ENCODE results near the gene EHMT1. TPM values are rescaled to one million over a fixed set of nuclear protein-coding genes. Genes with fewer than 3 reads are reported as not detected.

Gene EHMT1
- total and polyA plus RNA-seq, 2 of the 13 experiments (the other 11 are each of a cell fraction or from before 2014, with no cell fraction given) = 23.0 to 27.1 TPM

- no peak for TF ChIP-seq GMEB2 (CRISPR knock-in tag; IDR thresholded peaks at IDR 0.05; ENCODE audit: low read depth)
- no peak for TF ChIP-seq ATF7 (IDR thresholded peaks at IDR 0.05)
- no peak for TF ChIP-seq ATF7 (CRISPR knock-in tag; IDR thresholded peaks at IDR 0.05)
- TF ChIP-seq KMT2B (CRISPR knock-in tag; IDR thresholded peaks at IDR 0.05) = no peak
- no peak for TF ChIP-seq CC2D1A (CRISPR knock-in tag; IDR thresholded peaks at IDR 0.05)
- no peak for TF ChIP-seq ZNF264 (CRISPR knock-in tag; IDR thresholded peaks at IDR 0.05)
- TF ChIP-seq ZNF615 (CRISPR knock-in tag; IDR thresholded peaks at IDR 0.05; ENCODE audit: borderline replicate concordance) = no peak
- TF ChIP-seq, protein P1, sequence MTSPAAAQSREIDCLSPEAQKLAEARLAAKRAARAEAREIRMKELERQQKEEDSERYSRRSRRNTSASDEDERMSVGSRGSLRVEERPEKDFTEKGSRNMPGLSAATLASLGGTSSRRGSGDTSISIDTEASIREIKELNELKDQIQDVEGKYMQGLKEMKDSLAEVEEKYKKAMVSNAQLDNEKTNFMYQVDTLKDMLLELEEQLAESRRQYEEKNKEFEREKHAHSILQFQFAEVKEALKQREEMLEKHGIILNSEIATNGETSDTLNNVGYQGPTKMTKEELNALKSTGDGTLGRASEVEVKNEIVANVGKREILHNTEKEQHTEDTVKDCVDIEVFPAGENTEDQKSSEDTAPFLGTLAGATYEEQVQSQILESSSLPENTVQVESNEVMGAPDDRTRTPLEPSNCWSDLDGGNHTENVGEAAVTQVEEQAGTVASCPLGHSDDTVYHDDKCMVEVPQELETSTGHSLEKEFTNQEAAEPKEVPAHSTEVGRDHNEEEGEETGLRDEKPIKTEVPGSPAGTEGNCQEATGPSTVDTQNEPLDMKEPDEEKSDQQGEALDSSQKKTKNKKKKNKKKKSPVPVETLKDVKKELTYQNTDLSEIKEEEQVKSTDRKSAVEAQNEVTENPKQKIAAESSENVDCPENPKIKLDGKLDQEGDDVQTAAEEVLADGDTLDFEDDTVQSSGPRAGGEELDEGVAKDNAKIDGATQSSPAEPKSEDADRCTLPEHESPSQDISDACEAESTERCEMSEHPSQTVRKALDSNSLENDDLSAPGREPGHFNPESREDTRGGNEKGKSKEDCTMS (CRISPR knock-in tag; conservative IDR thresholded peaks at IDR 0.05) = no peak
- TF ChIP-seq, protein P2, sequence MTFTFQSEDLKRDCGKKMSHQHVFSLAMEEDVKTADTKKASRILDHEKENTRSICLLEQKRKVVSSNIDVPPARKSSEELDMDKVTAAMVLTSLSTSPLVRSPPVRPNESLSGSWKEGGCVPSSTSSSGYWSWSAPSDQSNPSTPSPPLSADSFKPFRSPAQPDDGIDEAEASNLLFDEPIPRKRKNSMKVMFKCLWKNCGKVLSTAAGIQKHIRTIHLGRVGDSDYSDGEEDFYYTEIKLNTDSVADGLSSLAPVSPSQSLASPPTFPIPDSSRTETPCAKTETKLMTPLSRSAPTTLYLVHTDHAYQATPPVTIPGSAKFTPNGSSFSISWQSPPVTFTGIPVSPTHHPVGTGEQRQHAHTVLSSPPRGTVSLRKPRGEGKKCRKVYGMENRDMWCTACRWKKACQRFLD (CRISPR knock-in tag; IDR thresholded peaks at IDR 0.05; ENCODE audit: borderline replicate concordance) = no peak
- TF ChIP-seq ZNF337 (CRISPR knock-in tag; IDR thresholded peaks at IDR 0.05; ENCODE audit: borderline replicate concordance, low read depth) = no peak
- no peak for TF ChIP-seq ONECUT2 (CRISPR knock-in tag; IDR thresholded peaks at IDR 0.05)
- TF ChIP-seq KLF6 (CRISPR knock-in tag; IDR thresholded peaks at IDR 0.05) = no peak
- TF ChIP-seq FOXJ3 (CRISPR knock-in tag; IDR thresholded peaks at IDR 0.05; ENCODE audit: borderline replicate concordance) = peak; percentile 52; the same call in 1 of the 2 replicates
- TF ChIP-seq HNF4G (IDR thresholded peaks at IDR 0.05; ENCODE audit: borderline replicate concordance, low read depth, low read length) = no peak
- TF ChIP-seq HNF4G (CRISPR knock-in tag; IDR thresholded peaks at IDR 0.05; ENCODE audit: borderline replicate concordance, low read depth) = no peak
- TF ChIP-seq ZNF431 (CRISPR knock-in tag; IDR thresholded peaks at IDR 0.05; ENCODE audit: borderline replicate concordance, low read depth) = no peak
- TF ChIP-seq, protein P3, sequence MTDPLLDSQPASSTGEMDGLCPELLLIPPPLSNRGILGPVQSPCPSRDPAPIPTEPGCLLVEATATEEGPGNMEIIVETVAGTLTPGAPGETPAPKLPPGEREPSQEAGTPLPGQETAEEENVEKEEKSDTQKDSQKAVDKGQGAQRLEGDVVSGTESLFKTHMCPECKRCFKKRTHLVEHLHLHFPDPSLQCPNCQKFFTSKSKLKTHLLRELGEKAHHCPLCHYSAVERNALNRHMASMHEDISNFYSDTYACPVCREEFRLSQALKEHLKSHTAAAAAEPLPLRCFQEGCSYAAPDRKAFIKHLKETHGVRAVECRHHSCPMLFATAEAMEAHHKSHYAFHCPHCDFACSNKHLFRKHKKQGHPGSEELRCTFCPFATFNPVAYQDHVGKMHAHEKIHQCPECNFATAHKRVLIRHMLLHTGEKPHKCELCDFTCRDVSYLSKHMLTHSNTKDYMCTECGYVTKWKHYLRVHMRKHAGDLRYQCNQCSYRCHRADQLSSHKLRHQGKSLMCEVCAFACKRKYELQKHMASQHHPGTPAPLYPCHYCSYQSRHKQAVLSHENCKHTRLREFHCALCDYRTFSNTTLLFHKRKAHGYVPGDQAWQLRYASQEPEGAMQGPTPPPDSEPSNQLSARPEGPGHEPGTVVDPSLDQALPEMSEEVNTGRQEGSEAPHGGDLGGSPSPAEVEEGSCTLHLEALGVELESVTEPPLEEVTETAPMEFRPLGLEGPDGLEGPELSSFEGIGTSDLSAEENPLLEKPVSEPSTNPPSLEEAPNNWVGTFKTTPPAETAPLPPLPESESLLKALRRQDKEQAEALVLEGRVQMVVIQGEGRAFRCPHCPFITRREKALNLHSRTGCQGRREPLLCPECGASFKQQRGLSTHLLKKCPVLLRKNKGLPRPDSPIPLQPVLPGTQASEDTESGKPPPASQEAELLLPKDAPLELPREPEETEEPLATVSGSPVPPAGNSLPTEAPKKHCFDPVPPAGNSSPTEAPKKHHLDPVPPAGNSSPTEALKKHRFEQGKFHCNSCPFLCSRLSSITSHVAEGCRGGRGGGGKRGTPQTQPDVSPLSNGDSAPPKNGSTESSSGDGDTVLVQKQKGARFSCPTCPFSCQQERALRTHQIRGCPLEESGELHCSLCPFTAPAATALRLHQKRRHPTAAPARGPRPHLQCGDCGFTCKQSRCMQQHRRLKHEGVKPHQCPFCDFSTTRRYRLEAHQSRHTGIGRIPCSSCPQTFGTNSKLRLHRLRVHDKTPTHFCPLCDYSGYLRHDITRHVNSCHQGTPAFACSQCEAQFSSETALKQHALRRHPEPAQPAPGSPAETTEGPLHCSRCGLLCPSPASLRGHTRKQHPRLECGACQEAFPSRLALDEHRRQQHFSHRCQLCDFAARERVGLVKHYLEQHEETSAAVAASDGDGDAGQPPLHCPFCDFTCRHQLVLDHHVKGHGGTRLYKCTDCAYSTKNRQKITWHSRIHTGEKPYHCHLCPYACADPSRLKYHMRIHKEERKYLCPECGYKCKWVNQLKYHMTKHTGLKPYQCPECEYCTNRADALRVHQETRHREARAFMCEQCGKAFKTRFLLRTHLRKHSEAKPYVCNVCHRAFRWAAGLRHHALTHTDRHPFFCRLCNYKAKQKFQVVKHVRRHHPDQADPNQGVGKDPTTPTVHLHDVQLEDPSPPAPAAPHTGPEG (CRISPR knock-in tag; IDR thresholded peaks at IDR 0.05) = no peak
- TF ChIP-seq, protein P4, sequence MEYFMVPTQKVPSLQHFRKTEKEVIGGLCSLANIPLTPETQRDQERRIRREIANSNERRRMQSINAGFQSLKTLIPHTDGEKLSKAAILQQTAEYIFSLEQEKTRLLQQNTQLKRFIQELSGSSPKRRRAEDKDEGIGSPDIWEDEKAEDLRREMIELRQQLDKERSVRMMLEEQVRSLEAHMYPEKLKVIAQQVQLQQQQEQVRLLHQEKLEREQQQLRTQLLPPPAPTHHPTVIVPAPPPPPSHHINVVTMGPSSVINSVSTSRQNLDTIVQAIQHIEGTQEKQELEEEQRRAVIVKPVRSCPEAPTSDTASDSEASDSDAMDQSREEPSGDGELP (IDR thresholded peaks at IDR 0.05; ENCODE audit: borderline replicate concordance, low read depth) = peak; percentile 66; the same call in 1 of the 2 replicates
- TF ChIP-seq SIX1 (CRISPR knock-in tag; IDR thresholded peaks at IDR 0.05; ENCODE audit: borderline replicate concordance) = no peak
Observed at GRCh38 chr9:137785704-137786161, 166.9 kb downstream of the EHMT1 start (continued).

Measured in HepG2 (cell line).